Common myeloid progenitor, CD34-positive (primary cell): ENCODE results near the gene ARPC1A.
"Not testable (repeated sequence)": the region's sequence is repeated elsewhere in the genome, so short reads cannot be mapped to it uniquely, and the experiment has no call there.

Experiments used
- CTCF ChIA-PET: fragments of 350-600 bp; sonication (Branson Sonifier 250); formaldehyde crosslinking; loops from one replicate; lab custom pipeline; 2021; ENCODE audit warnings: antibody characterized with exemption; lab: Charles Lee
- POLR2A ChIA-PET: fragments of 350-600 bp; sonication (Branson Sonifier 250); formaldehyde crosslinking; loops from one replicate; lab custom pipeline; 2021; ENCODE audit warnings: antibody characterized with exemption; lab: Charles Lee
- DNase-seq, 3 donors: peaks; one replicate each; pipeline versions ENCODE4 v3.0.0 to v3.0.0-alpha.2; 2013
- H3K27ac ChIP-seq, 2 experiments: 1 replicate in 1 of 2; 2 replicates in 1 of 2; pipeline ENCODE4 v1.7.0; 2013; ENCODE audit warnings: inconsistent platforms in 2 of 2, low read length in 2 of 2, mild to moderate bottlenecking in 2 of 2, low read depth in 1 of 2, moderate library complexity in 1 of 2; ENCODE audit not compliant: severe bottlenecking in 2 of 2, insufficient read depth in 1 of 2, poor library complexity in 1 of 2
- H3K27me3 ChIP-seq, 5 experiments: replicated peaks in 2 of 5; 1 replicate in 3 of 5; 2 replicates in 2 of 5; pipeline versions ENCODE4 v1.6.1 to v1.7.0; 2013; ENCODE audit warnings: low read length in 4 of 5, mild to moderate bottlenecking in 2 of 5, moderate library complexity in 2 of 5, inconsistent platforms in 1 of 5; ENCODE audit not compliant: insufficient read depth in 5 of 5, control insufficient read depth in 4 of 5
- H3K36me3 ChIP-seq, 4 experiments: 1 replicate in 2 of 4; 2 replicates in 2 of 4; pipeline versions ENCODE4 v1.6.1 to v1.7.0; 2013; ENCODE audit warnings: low read length in 3 of 4, control low read depth in 1 of 4, mild to moderate bottlenecking in 1 of 4; ENCODE audit not compliant: control insufficient read depth in 4 of 4, insufficient read depth in 4 of 4
- H3K4me1 ChIP-seq, 4 experiments: 1 replicate in 3 of 4; 2 replicates in 1 of 4; pipeline versions ENCODE4 v1.6.1 to v1.7.1; 2013; ENCODE audit warnings: low read length in 3 of 4, mild to moderate bottlenecking in 3 of 4, control low read depth in 1 of 4, inconsistent platforms in 1 of 4, moderate library complexity in 1 of 4; ENCODE audit not compliant: control insufficient read depth in 4 of 4, insufficient read depth in 4 of 4; ENCODE audit errors: control extremely low read depth in 1 of 4
- H3K4me3 ChIP-seq, 7 experiments: 1 replicate in 4 of 7; 2 replicates in 3 of 7; pipeline versions ENCODE4 v1.5.1 to v1.7.0; 2013; ENCODE audit warnings: mild to moderate bottlenecking in 7 of 7, low read length in 6 of 7, moderate library complexity in 6 of 7, inconsistent platforms in 2 of 7, low read depth in 2 of 7, control low read depth in 1 of 7; ENCODE audit not compliant: insufficient read depth in 4 of 7, control insufficient read depth in 1 of 7; ENCODE audit errors: extremely low read depth in 1 of 7
- H3K9me3 ChIP-seq, 5 experiments: 1 replicate in 4 of 5; 2 replicates in 1 of 5; pipeline versions ENCODE4 v1.6.1 to v1.7.1; 2013; ENCODE audit warnings: low read length in 4 of 5, mild to moderate bottlenecking in 2 of 5, inconsistent platforms in 1 of 5, low read depth in 1 of 5, moderate library complexity in 1 of 5; ENCODE audit not compliant: control insufficient read depth in 4 of 5, insufficient read depth in 2 of 5; ENCODE audit errors: control extremely low read depth in 1 of 5
- WGBS: methylation state at CpG from one replicate; pipeline ENCODE4 v1.1.5; 2013; ENCODE audit not compliant: insufficient coverage; 5-methylcytosine and 5-hydroxymethylcytosine counted together

The ARPC1A gene

DNA sequence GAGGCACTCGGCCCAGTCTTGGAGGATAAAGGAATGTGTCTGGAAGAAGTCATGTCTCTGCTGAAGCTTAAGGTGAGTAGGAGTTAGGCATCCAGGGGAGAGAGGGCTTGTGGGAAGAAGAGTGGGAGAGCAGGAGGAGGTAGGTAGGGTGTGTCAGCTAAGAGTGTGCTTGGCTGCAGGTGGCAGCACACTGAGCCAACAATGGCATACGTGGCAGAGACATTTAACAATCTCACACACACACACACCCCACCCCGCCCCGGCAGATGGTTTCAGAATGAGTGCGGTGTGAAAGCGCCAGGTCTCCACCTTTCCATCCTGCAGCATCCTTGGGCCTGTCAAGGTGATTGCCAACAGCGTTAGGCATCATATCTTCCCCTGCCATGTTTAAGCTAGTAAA, 11.2 kb upstream of the ARPC1A start:
- ChIA-PET POLR2A (no interaction called here), CTCF (interaction anchor here (0.8 to 8.6 kb wide), 7 partner anchors 9 to 288 kb away, joined by 3 to 98 read pairs (median 4); no protein-coding TSS in a partner anchor)
- H3K27ac ChIP-seq, result no peak overlapping the region
- 94% methylated on average over 6 of the region's 7 CpGs for WGBS
- no peaks in the 10 kb centered on the region for H3K27me3 ChIP-seq
- H3K9me3 ChIP-seq, result peaks cover 0 to 8% (median 0%) of the 10 kb centered on the region in 5 experiments
- DNase-seq, result no peak
- no peaks in the 10 kb centered on the region for H3K4me1 ChIP-seq
- no peak overlapping the region for H3K4me3 ChIP-seq
- H3K36me3 ChIP-seq, result no peaks in the 10 kb centered on the region

- H3K27ac ChIP-seq, result no peak overlapping the region
- CTCF ChIA-PET, result interaction anchor here (0.8 to 2.4 kb wide), 6 partner anchors 9 to 324 kb away, joined by 3 to 13 read pairs (median 3); no protein-coding TSS in a partner anchor
Observed at GRCh38 chr7:99320371-99320770, 5.3 kb upstream of the ARPC1A start.

GRCh38 chr7:99322659-99323058, 3.0 kb upstream of the ARPC1A start:
- POLR2A ChIA-PET, result not testable (repeated sequence)
- CTCF ChIA-PET, result interaction anchor here (1.0 to 1.2 kb wide), 2 partner anchors 12 to 282 kb away, joined by 3 to 5 read pairs; no protein-coding TSS in a partner anchor

More at GRCh38 chr7:99320371-99320770, 5.3 kb upstream of the ARPC1A start:
- H3K4me1 ChIP-seq, result peaks cover 0 to 9% (median 8%) of the 10 kb centered on the region in 4 experiments
- H3K4me3 ChIP-seq, result no peak overlapping the region
- POLR2A ChIA-PET, result interaction anchor here (0.5 kb wide), 1 partner anchor 458 kb away, joined by 3 read pairs; no protein-coding TSS in a partner anchor
- no peaks in the 10 kb centered on the region for H3K9me3 ChIP-seq
- DNase-seq, result no peak
- H3K27me3 ChIP-seq, result no peaks in the 10 kb centered on the region
- H3K36me3 ChIP-seq, result no peaks in the 10 kb centered on the region
- WGBS, result no CpG with 5 or more reads among the region's 4 CpGs

GRCh38 chr7:99324559-99324958, 1.1 kb upstream of the ARPC1A start:
- Histone ChIP-seq H3K27ac (no peak overlapping the region), H3K9me3 (no peaks in the 10 kb centered on the region), H3K4me3 (peak overlapping the region in 2 of 7 experiments; percentile 98 to 99), H3K4me1 (peaks cover 7 to 28% (median 26%) of the 10 kb centered on the region in 4 experiments), H3K27me3 (no peaks in the 10 kb centered on the region), H3K36me3 (no peaks in the 10 kb centered on the region)
- WGBS, result 98% methylated on average over 5 of the region's 14 CpGs
- DNase-seq, result no peak
- ChIA-PET POLR2A (no interaction called here), CTCF (no interaction called here)

More at GRCh38 chr7:99322659-99323058, 3.0 kb upstream of the ARPC1A start:
- not testable (repeated sequence) for H3K36me3 ChIP-seq, H3K9me3 ChIP-seq, H3K27ac ChIP-seq, H3K27me3 ChIP-seq, DNase-seq, H3K4me3 ChIP-seq
- peaks cover 7 to 26% (median 22%) of the 10 kb centered on the region in 4 experiments for H3K4me1 ChIP-seq
- WGBS, result 97% methylated on average over 6 of the region's 6 CpGs

DNA sequence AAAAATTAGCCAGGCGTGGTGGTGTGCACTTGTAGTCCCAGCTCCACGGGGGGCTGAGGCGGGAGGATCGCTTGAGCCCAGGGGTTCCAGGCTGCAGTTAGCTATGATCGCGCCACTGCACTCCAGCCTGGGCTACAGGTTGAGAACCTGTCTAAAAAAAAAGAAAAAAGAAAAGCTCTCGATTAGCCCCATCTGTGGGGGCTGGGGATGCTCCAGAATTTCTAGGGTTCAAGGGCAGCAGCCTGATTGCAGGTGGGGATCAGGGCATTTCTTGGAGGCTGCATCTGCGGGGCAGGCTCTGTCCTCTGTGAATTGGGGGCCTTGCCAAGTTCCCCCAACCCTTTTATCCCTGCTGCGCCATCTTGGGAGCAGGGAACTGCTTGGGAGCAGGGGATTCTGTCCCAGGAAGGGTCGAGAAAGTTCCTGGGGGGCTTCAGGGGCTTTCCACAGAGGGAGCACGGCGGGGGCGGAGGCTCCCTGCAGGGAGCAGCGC, 651 bp upstream of the ARPC1A start:
- peak overlapping the region; percentile 84 to 99 (median 98) for H3K4me3 ChIP-seq
- CTCF ChIA-PET, result no interaction called here
- no peaks in the 10 kb centered on the region for H3K36me3 ChIP-seq
- 29% methylated on average over 12 of the region's 14 CpGs for WGBS
- POLR2A ChIA-PET, result no interaction called here
- H3K27me3 ChIP-seq, result no peaks in the 10 kb centered on the region
- DNase-seq, result no peak
- no peaks in the 10 kb centered on the region for H3K9me3 ChIP-seq
- H3K27ac ChIP-seq, result peak overlapping the region; percentile 78 to 88
- H3K4me1 ChIP-seq, result peaks cover 7 to 32% (median 28%) of the 10 kb centered on the region in 4 experiments

- H3K9me3 ChIP-seq, result no peaks in the 10 kb centered on the region
- POLR2A ChIA-PET, result no interaction called here
- peak overlapping the region; percentile 84 to 99 (median 98) for H3K4me3 ChIP-seq
- H3K4me1 ChIP-seq, result peaks cover 7 to 44% (median 35%) of the 10 kb centered on the region in 4 experiments
- H3K27ac ChIP-seq, result peak overlapping the region; percentile 78 to 88
- CTCF ChIA-PET, result interaction anchor here (0.6 to 1.7 kb wide), 3 partner anchors 10 to 16 kb away, joined by 3 to 4 read pairs (median 4); no protein-coding TSS in a partner anchor
- no peak for DNase-seq
- H3K27me3 ChIP-seq, result no peaks in the 10 kb centered on the region
- 0% methylated on average over 7 of the region's 10 CpGs for WGBS
- no peaks in the 10 kb centered on the region for H3K36me3 ChIP-seq
Observed at GRCh38 chr7:99326408-99326782, 697 bp downstream of the ARPC1A start.

- H3K4me3 ChIP-seq, POLR2A ChIA-PET, H3K9me3 ChIP-seq, H3K27me3 ChIP-seq: not testable (repeated sequence)
- Histone ChIP-seq H3K4me1 (peaks cover 7 to 37% (median 26%) of the 10 kb centered on the region in 4 experiments), H3K36me3 (peaks cover 4 to 24% (median 14%) of the 10 kb centered on the region in 4 experiments), H3K27ac (peak overlapping the region in 1 of 2 experiments; percentile 58)
- WGBS, result 82% methylated on average over 6 of the region's 8 CpGs
- CTCF ChIA-PET, result interaction anchor here (0.6 to 1.5 kb wide), 6 partner anchors 9 to 689 kb away, joined by 3 to 7 read pairs (median 3); no protein-coding TSS in a partner anchor
- peak; percentile 46 to 77 (median 75) for DNase-seq
Observed at GRCh38 chr7:99330314-99330961, 4.7 kb downstream of the ARPC1A start.
